Fibroblast of lung (primary cell): ENCODE measurements around the gene TPX2. TPM values are rescaled to one million over a fixed set of nuclear protein-coding genes. Genes with fewer than 3 reads are reported as not detected.

Experiments used
- DNase-seq, 2 donors: peaks; one replicate each; pipeline versions ENCODE4 v3.0.0 to v3.0.0-alpha.2; 2010; ENCODE audit warnings: low read depth in 2 of 2
- H2AFZ ChIP-seq: 2 replicates; pipeline ENCODE4 v1.5.1; 2012; ENCODE audit warnings: low read length, control low read depth, inconsistent platforms
- H3K27ac ChIP-seq: 2 replicates; pipeline ENCODE4 v1.5.1; 2011; ENCODE audit warnings: low read length, control low read depth; ENCODE audit not compliant: insufficient read depth
- H3K27me3 ChIP-seq: 2 replicates; pipeline ENCODE4 v1.5.1; 2011; ENCODE audit warnings: mild to moderate bottlenecking, low read length; ENCODE audit not compliant: control insufficient read depth, insufficient read depth
- H3K36me3 ChIP-seq: 2 replicates; pipeline ENCODE4 v1.5.1; 2011; ENCODE audit warnings: low read length; ENCODE audit not compliant: control insufficient read depth, insufficient read depth
- H3K4me1 ChIP-seq: 2 replicates; pipeline ENCODE4 v1.5.1; 2011; ENCODE audit warnings: low read length; ENCODE audit not compliant: control insufficient read depth, insufficient read depth; ENCODE audit errors: extremely low read depth
- H3K4me2 ChIP-seq: 2 replicates; pipeline ENCODE4 v1.5.1; 2011; ENCODE audit warnings: low read length, control low read depth; ENCODE audit not compliant: insufficient read depth; ENCODE audit errors: extremely low read depth
- H3K4me3 ChIP-seq, 4 experiments: fragments of 200-600 bp in 1 of 4; sonication (generic) in 1 of 4; replicated peaks in 1 of 4; 2 replicates each; pipeline ENCODE4 v1.5.1; 2011 to 2016; ENCODE audit warnings: low read length in 4 of 4, low read depth in 3 of 4, mild to moderate bottlenecking in 3 of 4, control low read depth in 2 of 4, inconsistent platforms in 1 of 4, mixed read lengths in 1 of 4; ENCODE audit not compliant: insufficient read depth in 1 of 4; ENCODE audit errors: control extremely low read depth in 1 of 4
- H3K79me2 ChIP-seq: 2 replicates; pipeline ENCODE4 v1.5.1; 2012; ENCODE audit warnings: mild to moderate bottlenecking, low read length, inconsistent platforms; ENCODE audit not compliant: control insufficient read depth, insufficient read depth
- H3K9ac ChIP-seq: 2 replicates; pipeline ENCODE4 v1.5.1; 2011; ENCODE audit warnings: mild to moderate bottlenecking, low read length, control low read depth; ENCODE audit not compliant: insufficient read depth
- H3K9me3 ChIP-seq: 2 replicates; pipeline ENCODE4 v1.5.1; 2012; ENCODE audit warnings: low read depth, low read length; ENCODE audit not compliant: control insufficient read depth, insufficient read depth
- H4K20me1 ChIP-seq: 2 replicates; pipeline ENCODE4 v1.5.1; 2011; ENCODE audit warnings: low read length; ENCODE audit not compliant: control insufficient read depth, insufficient read depth; ENCODE audit errors: extremely low read depth
- EZH2 ChIP-seq: IDR thresholded peaks from 2 replicates; pipeline ENCODE4 v1.5.1; 2012; ENCODE audit warnings: low read length, control low read depth, mild to moderate bottlenecking; ENCODE audit errors: missing control alignments
- polyA plus RNA-seq, 2 donors: library from polyadenylated mRNA; depleted of rRNA in 1 of 2; stranded (reverse) in 1 of 2; unstranded in 1 of 2; fragments of >200 nt; gene quantifications; 2 replicates each; pipeline ENCODE4 v1.2.1, GENCODE V29; 2011 to 2012; ENCODE audit warnings: missing spikeins in 1 of 2
- total RNA-seq: library from RNA; depleted of rRNA; stranded (reverse); fragments of >200 nt; gene quantifications from 2 replicates; pipeline ENCODE4 v1.2.1, GENCODE V29; 2014
- TF ChIP-seq, protein P1 (sequence below), 2 donors: IDR thresholded peaks in 1 of 2; conservative IDR thresholded peaks in 1 of 2; 1 replicate in 1 of 2; 2 replicates in 1 of 2; pipeline ENCODE4 v1.5.1; 2011 to 2012; ENCODE audit warnings: low read length in 2 of 2, control low read depth in 1 of 2, inconsistent platforms in 1 of 2, low read depth in 1 of 2, mild to moderate bottlenecking in 1 of 2

Gene TPX2
- total and polyA plus RNA-seq, 2 donors (not counting 1 experiment from before 2014, with no cell fraction given), result 19.9 to 21.0 TPM

GRCh38 chr20:31716351-31716750, 22.7 kb upstream of the TPX2 start:
- Histone ChIP-seq H3K4me2 (peak overlapping the region; percentile 38), H3K36me3 (peaks cover 26% of the 10 kb centered on the region)

DNA sequence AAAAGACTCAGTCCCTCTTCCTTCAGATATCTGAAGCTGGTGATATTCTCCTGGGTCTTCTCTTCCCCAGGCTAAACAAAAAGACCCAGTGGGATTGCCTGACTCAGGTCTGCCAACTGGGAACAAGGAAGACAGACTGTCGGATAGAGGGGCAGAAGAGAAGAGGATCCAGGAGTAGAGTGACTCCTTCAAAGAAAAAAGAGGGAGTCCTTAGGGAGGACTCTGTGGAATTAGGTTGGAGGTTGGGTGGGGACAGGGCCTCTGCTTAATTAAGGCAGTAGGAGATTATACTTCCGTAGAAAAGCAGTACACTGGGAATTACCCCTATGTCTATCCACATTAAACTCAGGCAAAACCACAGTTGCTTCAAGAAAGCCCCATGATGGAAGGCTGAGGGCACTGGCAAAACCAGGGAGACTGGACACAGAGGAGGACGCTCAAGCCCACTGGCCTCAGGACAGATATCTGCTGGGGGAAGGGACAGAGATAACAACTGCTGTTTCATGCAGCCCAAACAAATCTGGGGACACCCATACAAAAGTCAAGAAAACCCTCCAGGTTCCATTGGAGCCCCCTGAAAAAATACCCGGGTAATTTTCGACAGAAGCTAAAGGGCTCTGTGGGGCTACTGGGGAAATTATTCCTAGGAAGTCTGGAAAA, 22.1 kb upstream of the TPX2 start:
- DNase-seq, result no peak
- H3K79me2 ChIP-seq, result peaks cover 91% of the 10 kb centered on the region
- H3K36me3 ChIP-seq, result peaks cover 29% of the 10 kb centered on the region
- peak overlapping the region; percentile 81 for H3K4me2 ChIP-seq
- no peak overlapping the region for H3K27ac ChIP-seq
- no peaks in the 10 kb centered on the region for H4K20me1 ChIP-seq
- peak overlapping the region in 3 of 4 experiments; percentile 13 to 41 (median 31) for H3K4me3 ChIP-seq
- no peak overlapping the region for H2AFZ ChIP-seq
- TF ChIP-seq, protein P1, sequence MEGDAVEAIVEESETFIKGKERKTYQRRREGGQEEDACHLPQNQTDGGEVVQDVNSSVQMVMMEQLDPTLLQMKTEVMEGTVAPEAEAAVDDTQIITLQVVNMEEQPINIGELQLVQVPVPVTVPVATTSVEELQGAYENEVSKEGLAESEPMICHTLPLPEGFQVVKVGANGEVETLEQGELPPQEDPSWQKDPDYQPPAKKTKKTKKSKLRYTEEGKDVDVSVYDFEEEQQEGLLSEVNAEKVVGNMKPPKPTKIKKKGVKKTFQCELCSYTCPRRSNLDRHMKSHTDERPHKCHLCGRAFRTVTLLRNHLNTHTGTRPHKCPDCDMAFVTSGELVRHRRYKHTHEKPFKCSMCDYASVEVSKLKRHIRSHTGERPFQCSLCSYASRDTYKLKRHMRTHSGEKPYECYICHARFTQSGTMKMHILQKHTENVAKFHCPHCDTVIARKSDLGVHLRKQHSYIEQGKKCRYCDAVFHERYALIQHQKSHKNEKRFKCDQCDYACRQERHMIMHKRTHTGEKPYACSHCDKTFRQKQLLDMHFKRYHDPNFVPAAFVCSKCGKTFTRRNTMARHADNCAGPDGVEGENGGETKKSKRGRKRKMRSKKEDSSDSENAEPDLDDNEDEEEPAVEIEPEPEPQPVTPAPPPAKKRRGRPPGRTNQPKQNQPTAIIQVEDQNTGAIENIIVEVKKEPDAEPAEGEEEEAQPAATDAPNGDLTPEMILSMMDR (conservative IDR thresholded peaks at IDR 0.05 in 1 of 2, IDR thresholded peaks at IDR 0.05 in 1 of 2; ENCODE audit: low read depth in 1 of 2, low read length in 2 of 2), result no peak
- TF ChIP-seq EZH2, result no peak
- no peak overlapping the region for H3K9ac ChIP-seq
- peaks cover 63% of the 10 kb centered on the region for H3K4me1 ChIP-seq
- no peaks in the 10 kb centered on the region for H3K27me3 ChIP-seq
- H3K9me3 ChIP-seq, result no peaks in the 10 kb centered on the region

More at GRCh38 chr20:31716351-31716750, 22.7 kb upstream of the TPX2 start:
- DNase-seq, result no peak
- Histone ChIP-seq H3K4me3 (peak overlapping the region in 2 of 4 experiments; percentile 14 to 41), H4K20me1 (no peaks in the 10 kb centered on the region), H3K27me3 (no peaks in the 10 kb centered on the region), H2AFZ (no peak overlapping the region), H3K9me3 (no peaks in the 10 kb centered on the region), H3K9ac (no peak overlapping the region), H3K79me2 (peaks cover 91% of the 10 kb centered on the region), H3K27ac (no peak overlapping the region), H3K4me1 (peaks cover 62% of the 10 kb centered on the region)
- TF ChIP-seq, protein P1 (conservative IDR thresholded peaks at IDR 0.05 in 1 of 2, IDR thresholded peaks at IDR 0.05 in 1 of 2; ENCODE audit: low read depth in 1 of 2, low read length in 2 of 2), result no peak
- TF ChIP-seq EZH2, result no peak

DNA sequence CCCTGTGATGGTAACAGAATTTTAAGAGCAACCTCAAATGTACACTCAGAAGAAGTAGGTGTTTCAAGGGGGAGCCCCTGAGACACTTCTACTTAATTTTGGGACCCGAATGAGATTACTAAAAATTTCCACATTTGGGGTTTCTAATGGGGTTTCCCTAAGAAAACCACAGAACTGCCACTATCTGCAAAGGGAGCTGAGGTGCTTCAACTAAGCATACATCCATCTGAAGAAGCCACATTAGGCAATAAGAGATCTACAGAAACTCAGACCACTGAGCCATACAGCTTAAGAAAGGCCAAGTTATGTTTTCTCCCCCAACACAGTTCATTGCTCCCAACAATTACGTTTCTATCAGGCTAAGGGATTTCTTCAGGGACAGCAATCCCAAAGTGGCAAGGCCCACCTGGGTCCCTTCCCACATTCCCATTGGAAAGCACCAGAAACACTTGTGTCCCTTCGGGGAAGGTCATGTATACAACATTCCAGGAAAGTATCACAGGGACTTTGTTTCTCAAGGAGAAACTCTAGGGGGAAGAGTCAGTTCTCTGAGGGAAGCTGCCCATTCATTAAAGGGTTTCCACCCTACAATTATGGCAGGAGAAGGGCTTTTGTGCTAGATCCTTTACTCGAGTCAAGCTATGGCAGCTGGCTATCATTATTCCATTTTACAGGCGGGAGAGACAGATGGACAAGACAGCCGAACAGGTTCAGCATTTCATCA, 21.4 kb upstream of the TPX2 start:
- DNase-seq, result no peak
- peak overlapping the region in 3 of 4 experiments; percentile 13 to 41 (median 31) for H3K4me3 ChIP-seq
- H3K9me3 ChIP-seq, result no peaks in the 10 kb centered on the region
- peaks cover 29% of the 10 kb centered on the region for H3K36me3 ChIP-seq
- H3K79me2 ChIP-seq, result peaks cover 91% of the 10 kb centered on the region
- peak overlapping the region; percentile 13 for H3K27ac ChIP-seq
- no peaks in the 10 kb centered on the region for H4K20me1 ChIP-seq
- H3K27me3 ChIP-seq, result no peaks in the 10 kb centered on the region
- TF ChIP-seq, protein P1 (conservative IDR thresholded peaks at IDR 0.05 in 1 of 2, IDR thresholded peaks at IDR 0.05 in 1 of 2; ENCODE audit: low read depth in 1 of 2, low read length in 2 of 2), result no peak
- TF ChIP-seq EZH2, result no peak
- no peak overlapping the region for H2AFZ ChIP-seq
- no peak overlapping the region for H3K9ac ChIP-seq
- H3K4me1 ChIP-seq, result peaks cover 56% of the 10 kb centered on the region
- H3K4me2 ChIP-seq, result peak overlapping the region; percentile 81
